HG03521 (cell line): ENCODE results near the gene SEPHS1.

ENCODE experiments used
- ATAC-seq: cut with Tn5 transposase; IDR thresholded peaks from one replicate; pipeline ENCODE4 v1.9.1; 2021; ENCODE audit warnings: mild to moderate bottlenecking, moderate library complexity; ENCODE audit not compliant: unreplicated experiment

SEPHS1 gene

GRCh38 chr10:13328613-13329012 is 19.5 kb downstream of the SEPHS1 start:
- no peak for ATAC-seq

GRCh38 chr10:13328126-13328525 is 20.0 kb downstream of the SEPHS1 start:
- ATAC-seq = no peak

- ATAC-seq = no peak
Observed at GRCh38 chr10:13327534-13327933, 20.6 kb downstream of the SEPHS1 start.

GRCh38 chr10:13322615-13323148 is 25.4 kb downstream of the SEPHS1 start:
- ATAC-seq = no peak

- no peak for ATAC-seq
Observed at GRCh38 chr10:13321576-13321975, 26.5 kb downstream of the SEPHS1 start.

- ATAC-seq = no peak
Observed at GRCh38 chr10:13319166-13319565, 28.9 kb downstream of the SEPHS1 start.

- ATAC-seq = no peak
Observed at GRCh38 chr10:13317474-13317873, 30.6 kb downstream of the SEPHS1 start.

- no peak for ATAC-seq
Observed at GRCh38 chr10:13316635-13317311, 31.3 kb downstream of the SEPHS1 start.

- no peak for ATAC-seq
Observed at GRCh38 chr10:13315361-13315760, 32.7 kb downstream of the SEPHS1 start.

GRCh38 chr10:13311177-13311575 is 36.9 kb downstream of the SEPHS1 start:
- no peak for ATAC-seq

GRCh38 chr10:13310518-13311176 is 37.4 kb downstream of the SEPHS1 start:
- no peak for ATAC-seq

GRCh38 chr10:13309792-13310191 is 38.3 kb downstream of the SEPHS1 start:
- ATAC-seq = no peak

GRCh38 chr10:13308096-13308495 is 40.0 kb downstream of the SEPHS1 start:
- no peak for ATAC-seq

- ATAC-seq = no peak
Observed at GRCh38 chr10:13306103-13306502, 42.0 kb downstream of the SEPHS1 start.

GRCh38 chr10:13302821-13303555 is 45.1 kb downstream of the SEPHS1 start:
- no peak for ATAC-seq

GRCh38 chr10:13299437-13300287 is 48.4 kb downstream of the SEPHS1 start, which contains the start of gene PHYH:
PHYH (minus strand) TSS chr10:13300064; CDS start chr10:13300042, 22 bp downstream.
- ATAC-seq = peak; percentile 60

GRCh38 chr10:13298748-13299436 is 49.2 kb downstream of the SEPHS1 start:
- ATAC-seq = no peak

GRCh38 chr10:13296476-13296875 is 51.6 kb downstream of the SEPHS1 start:
- ATAC-seq = no peak

GRCh38 chr10:13294784-13295183 is 53.3 kb downstream of the SEPHS1 start:
- ATAC-seq = no peak
